HepG2 (cell line): ENCODE data around the gene PPP4R3A. TPM values are rescaled to one million over a fixed set of nuclear protein-coding genes. Genes with fewer than 3 reads are reported as not detected.

ENCODE experiments used
- MIER2 ChIP-seq: IDR thresholded peaks from 2 replicates; pipeline ENCODE4 v1.6.1; 2016; ENCODE audit warnings: missing biosample characterization, missing genetic modification reagents
- MXI1 ChIP-seq: IDR thresholded peaks from 3 replicates; pipeline ENCODE4 v1.6.1; 2012; ENCODE audit warnings: low read depth, low read length, inconsistent platforms, borderline replicate concordance
- PITX1 ChIP-seq: sonication (generic); formaldehyde crosslinking; IDR thresholded peaks from 2 replicates; pipeline ENCODE4 v1.5.1; 2020; ENCODE audit warnings: mild to moderate bottlenecking, missing genetic modification reagents
- ZNF24 ChIP-seq: fragments of 450-650 bp; IDR thresholded peaks from 2 replicates; pipeline ENCODE4 v1.6.1; 2017; ENCODE audit warnings: antibody characterized with exemption, mild to moderate bottlenecking
- ZNF382 ChIP-seq: sonication (generic); formaldehyde crosslinking; IDR thresholded peaks from 2 replicates; pipeline ENCODE4 v1.5.0; 2020; ENCODE audit warnings: missing genetic modification reagents, mild to moderate bottlenecking, borderline replicate concordance
- ZNF550 ChIP-seq: sonication (generic); formaldehyde crosslinking; IDR thresholded peaks from 2 replicates; pipeline ENCODE4 v1.4.0; 2020; ENCODE audit warnings: mild to moderate bottlenecking, missing genetic modification reagents, borderline replicate concordance
- ZNF598 ChIP-seq: sonication (generic); formaldehyde crosslinking; IDR thresholded peaks from 2 replicates; pipeline ENCODE4 v1.5.1; 2020; ENCODE audit warnings: mild to moderate bottlenecking, missing genetic modification reagents, borderline replicate concordance
- polyA plus RNA-seq, 8 experiments: library from polyadenylated mRNA; depleted of rRNA in 3 of 8; stranded (reverse) in 7 of 8; unstranded in 1 of 8; fragments of >200 nt; fragmentation: Illumina TruSeq in 4 of 8; extraction: Trizol in 4 of 8; gene quantifications; 2 replicates each; pipeline versions ENCODE4 v1.2.1 to v1.2.3, GENCODE V29; 2011 to 2016; ENCODE audit warnings: low read depth in 4 of 8, missing spikeins in 1 of 8, mixed read lengths in 1 of 8; ENCODE audit not compliant: insufficient read depth in 1 of 8
- total RNA-seq, 5 experiments: library from RNA; depleted of rRNA; stranded (reverse); fragments of >200 nt; fragmentation: Illumina TruSeq; extraction: Trizol; gene quantifications; 2 replicates each; pipeline ENCODE4 v1.2.3, GENCODE V29; 2016; ENCODE audit warnings: low read depth in 1 of 5
- TF ChIP-seq, protein P1 (sequence below): fragments of 450-650 bp; IDR thresholded peaks from 2 replicates; pipeline ENCODE4 v1.6.1; 2016
- TF ChIP-seq, protein P2 (sequence below): sonication (generic); formaldehyde crosslinking; IDR thresholded peaks from 2 replicates; pipeline ENCODE4 v1.9.0; 2021; ENCODE audit warnings: mild to moderate bottlenecking, missing genetic modification reagents
- TF ChIP-seq, protein P3 (sequence below): sonication (generic); formaldehyde crosslinking; IDR thresholded peaks from 2 replicates; pipeline ENCODE4 v1.4.0; 2020; ENCODE audit warnings: missing genetic modification reagents
- TF ChIP-seq, protein P4 (sequence below): sonication (generic); formaldehyde crosslinking; IDR thresholded peaks from 2 replicates; pipeline ENCODE4 v1.5.1; 2020; ENCODE audit warnings: missing genetic modification reagents, mild to moderate bottlenecking, borderline replicate concordance

PPP4R3A gene
- total and polyA plus RNA-seq, 2 of the 13 experiments (the other 11 are each of a cell fraction or from before 2014, with no cell fraction given), result 22.5 to 57.4 TPM

DNA sequence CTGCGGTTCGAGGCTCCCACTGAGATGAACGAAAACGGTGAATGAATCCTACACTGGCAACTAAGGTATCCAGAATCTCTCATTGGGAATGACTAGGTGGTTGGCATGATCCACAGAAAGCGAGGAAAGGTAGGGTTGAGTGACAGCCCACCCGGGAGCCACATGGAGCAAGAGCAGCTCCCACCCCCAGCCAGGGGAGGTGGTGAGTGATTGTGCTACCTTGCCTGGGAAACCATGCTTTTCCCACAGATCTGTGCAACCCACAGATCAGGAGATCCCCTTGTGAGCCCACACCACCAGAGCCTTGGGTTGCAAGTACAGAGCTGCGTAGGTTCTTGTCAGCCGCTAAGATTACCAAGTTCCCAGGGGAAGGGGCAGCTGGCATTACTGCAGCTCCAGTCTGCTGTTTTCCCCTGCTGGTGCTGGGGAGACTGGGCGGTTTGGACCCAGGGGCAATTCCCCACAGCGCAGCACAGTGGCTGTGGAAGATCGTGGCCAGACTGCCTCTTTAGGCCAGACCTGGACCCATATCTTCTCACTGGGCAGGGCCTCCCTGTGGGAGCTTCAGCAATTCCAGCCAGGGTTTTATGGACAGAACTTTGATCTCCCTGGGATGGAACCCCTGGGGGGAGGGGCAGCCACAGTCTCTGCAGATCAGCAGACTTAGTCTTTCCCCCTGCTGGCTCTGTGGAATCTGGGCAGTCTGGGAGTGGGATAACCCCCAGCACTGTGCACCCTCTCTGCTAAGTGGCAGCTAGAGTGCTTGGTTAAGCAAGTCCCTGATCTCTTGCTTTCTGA is 44.6 kb upstream of the PPP4R3A start (continued):
- TF ChIP-seq, protein P1, sequence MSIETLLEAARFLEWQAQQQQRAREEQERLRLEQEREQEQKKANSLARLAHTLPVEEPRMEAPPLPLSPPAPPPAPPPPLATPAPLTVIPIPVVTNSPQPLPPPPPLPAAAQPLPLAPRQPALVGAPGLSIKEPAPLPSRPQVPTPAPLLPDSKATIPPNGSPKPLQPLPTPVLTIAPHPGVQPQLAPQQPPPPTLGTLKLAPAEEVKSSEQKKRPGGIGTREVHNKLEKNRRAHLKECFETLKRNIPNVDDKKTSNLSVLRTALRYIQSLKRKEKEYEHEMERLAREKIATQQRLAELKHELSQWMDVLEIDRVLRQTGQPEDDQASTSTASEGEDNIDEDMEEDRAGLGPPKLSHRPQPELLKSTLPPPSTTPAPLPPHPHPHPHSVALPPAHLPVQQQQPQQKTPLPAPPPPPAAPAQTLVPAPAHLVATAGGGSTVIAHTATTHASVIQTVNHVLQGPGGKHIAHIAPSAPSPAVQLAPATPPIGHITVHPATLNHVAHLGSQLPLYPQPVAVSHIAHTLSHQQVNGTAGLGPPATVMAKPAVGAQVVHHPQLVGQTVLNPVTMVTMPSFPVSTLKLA, result no peak
- TF ChIP-seq, protein P2, sequence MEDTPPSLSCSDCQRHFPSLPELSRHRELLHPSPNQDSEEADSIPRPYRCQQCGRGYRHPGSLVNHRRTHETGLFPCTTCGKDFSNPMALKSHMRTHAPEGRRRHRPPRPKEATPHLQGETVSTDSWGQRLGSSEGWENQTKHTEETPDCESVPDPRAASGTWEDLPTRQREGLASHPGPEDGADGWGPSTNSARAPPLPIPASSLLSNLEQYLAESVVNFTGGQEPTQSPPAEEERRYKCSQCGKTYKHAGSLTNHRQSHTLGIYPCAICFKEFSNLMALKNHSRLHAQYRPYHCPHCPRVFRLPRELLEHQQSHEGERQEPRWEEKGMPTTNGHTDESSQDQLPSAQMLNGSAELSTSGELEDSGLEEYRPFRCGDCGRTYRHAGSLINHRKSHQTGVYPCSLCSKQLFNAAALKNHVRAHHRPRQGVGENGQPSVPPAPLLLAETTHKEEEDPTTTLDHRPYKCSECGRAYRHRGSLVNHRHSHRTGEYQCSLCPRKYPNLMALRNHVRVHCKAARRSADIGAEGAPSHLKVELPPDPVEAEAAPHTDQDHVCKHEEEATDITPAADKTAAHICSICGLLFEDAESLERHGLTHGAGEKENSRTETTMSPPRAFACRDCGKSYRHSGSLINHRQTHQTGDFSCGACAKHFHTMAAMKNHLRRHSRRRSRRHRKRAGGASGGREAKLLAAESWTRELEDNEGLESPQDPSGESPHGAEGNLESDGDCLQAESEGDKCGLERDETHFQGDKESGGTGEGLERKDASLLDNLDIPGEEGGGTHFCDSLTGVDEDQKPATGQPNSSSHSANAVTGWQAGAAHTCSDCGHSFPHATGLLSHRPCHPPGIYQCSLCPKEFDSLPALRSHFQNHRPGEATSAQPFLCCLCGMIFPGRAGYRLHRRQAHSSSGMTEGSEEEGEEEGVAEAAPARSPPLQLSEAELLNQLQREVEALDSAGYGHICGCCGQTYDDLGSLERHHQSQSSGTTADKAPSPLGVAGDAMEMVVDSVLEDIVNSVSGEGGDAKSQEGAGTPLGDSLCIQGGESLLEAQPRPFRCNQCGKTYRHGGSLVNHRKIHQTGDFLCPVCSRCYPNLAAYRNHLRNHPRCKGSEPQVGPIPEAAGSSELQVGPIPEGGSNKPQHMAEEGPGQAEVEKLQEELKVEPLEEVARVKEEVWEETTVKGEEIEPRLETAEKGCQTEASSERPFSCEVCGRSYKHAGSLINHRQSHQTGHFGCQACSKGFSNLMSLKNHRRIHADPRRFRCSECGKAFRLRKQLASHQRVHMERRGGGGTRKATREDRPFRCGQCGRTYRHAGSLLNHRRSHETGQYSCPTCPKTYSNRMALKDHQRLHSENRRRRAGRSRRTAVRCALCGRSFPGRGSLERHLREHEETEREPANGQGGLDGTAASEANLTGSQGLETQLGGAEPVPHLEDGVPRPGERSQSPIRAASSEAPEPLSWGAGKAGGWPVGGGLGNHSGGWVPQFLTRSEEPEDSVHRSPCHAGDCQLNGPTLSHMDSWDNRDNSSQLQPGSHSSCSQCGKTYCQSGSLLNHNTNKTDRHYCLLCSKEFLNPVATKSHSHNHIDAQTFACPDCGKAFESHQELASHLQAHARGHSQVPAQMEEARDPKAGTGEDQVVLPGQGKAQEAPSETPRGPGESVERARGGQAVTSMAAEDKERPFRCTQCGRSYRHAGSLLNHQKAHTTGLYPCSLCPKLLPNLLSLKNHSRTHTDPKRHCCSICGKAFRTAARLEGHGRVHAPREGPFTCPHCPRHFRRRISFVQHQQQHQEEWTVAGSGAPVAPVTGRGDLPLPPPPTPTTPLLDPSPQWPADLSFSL (CRISPR knock-in tag), result no peak
- no peak for TF ChIP-seq ZNF24
- TF ChIP-seq, protein P3, sequence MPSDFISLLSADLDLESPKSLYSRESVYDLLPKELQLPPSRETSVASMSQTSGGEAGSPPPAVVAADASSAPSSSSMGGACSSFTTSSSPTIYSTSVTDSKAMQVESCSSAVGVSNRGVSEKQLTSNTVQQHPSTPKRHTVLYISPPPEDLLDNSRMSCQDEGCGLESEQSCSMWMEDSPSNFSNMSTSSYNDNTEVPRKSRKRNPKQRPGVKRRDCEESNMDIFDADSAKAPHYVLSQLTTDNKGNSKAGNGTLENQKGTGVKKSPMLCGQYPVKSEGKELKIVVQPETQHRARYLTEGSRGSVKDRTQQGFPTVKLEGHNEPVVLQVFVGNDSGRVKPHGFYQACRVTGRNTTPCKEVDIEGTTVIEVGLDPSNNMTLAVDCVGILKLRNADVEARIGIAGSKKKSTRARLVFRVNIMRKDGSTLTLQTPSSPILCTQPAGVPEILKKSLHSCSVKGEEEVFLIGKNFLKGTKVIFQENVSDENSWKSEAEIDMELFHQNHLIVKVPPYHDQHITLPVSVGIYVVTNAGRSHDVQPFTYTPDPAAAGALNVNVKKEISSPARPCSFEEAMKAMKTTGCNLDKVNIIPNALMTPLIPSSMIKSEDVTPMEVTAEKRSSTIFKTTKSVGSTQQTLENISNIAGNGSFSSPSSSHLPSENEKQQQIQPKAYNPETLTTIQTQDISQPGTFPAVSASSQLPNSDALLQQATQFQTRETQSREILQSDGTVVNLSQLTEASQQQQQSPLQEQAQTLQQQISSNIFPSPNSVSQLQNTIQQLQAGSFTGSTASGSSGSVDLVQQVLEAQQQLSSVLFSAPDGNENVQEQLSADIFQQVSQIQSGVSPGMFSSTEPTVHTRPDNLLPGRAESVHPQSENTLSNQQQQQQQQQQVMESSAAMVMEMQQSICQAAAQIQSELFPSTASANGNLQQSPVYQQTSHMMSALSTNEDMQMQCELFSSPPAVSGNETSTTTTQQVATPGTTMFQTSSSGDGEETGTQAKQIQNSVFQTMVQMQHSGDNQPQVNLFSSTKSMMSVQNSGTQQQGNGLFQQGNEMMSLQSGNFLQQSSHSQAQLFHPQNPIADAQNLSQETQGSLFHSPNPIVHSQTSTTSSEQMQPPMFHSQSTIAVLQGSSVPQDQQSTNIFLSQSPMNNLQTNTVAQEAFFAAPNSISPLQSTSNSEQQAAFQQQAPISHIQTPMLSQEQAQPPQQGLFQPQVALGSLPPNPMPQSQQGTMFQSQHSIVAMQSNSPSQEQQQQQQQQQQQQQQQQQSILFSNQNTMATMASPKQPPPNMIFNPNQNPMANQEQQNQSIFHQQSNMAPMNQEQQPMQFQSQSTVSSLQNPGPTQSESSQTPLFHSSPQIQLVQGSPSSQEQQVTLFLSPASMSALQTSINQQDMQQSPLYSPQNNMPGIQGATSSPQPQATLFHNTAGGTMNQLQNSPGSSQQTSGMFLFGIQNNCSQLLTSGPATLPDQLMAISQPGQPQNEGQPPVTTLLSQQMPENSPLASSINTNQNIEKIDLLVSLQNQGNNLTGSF (CRISPR knock-in tag), result no peak
- TF ChIP-seq ZNF598 (CRISPR knock-in tag), result no peak
- no peak for TF ChIP-seq ZNF550 (CRISPR knock-in tag)
- TF ChIP-seq, protein P4, sequence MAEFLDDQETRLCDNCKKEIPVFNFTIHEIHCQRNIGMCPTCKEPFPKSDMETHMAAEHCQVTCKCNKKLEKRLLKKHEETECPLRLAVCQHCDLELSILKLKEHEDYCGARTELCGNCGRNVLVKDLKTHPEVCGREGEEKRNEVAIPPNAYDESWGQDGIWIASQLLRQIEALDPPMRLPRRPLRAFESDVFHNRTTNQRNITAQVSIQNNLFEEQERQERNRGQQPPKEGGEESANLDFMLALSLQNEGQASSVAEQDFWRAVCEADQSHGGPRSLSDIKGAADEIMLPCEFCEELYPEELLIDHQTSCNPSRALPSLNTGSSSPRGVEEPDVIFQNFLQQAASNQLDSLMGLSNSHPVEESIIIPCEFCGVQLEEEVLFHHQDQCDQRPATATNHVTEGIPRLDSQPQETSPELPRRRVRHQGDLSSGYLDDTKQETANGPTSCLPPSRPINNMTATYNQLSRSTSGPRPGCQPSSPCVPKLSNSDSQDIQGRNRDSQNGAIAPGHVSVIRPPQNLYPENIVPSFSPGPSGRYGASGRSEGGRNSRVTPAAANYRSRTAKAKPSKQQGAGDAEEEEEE (CRISPR knock-in tag), result no peak
- TF ChIP-seq MXI1, result no peak
- TF ChIP-seq MIER2 (CRISPR knock-in tag), result no peak
- TF ChIP-seq ZNF382, result no peak
- TF ChIP-seq PITX1, result peak; percentile 79
